Activated T-cell treated with anti-CD3 and anti-CD28 coated beads, Interleukin-2, amount 50 U/mL, for 1 hour (primary cell): ENCODE results near the gene VDAC1.

Experiments used
- DNase-seq: peaks from one replicate; pipeline ENCODE4 v3.0.0-alpha.2; 2020

VDAC1 gene

DNA sequence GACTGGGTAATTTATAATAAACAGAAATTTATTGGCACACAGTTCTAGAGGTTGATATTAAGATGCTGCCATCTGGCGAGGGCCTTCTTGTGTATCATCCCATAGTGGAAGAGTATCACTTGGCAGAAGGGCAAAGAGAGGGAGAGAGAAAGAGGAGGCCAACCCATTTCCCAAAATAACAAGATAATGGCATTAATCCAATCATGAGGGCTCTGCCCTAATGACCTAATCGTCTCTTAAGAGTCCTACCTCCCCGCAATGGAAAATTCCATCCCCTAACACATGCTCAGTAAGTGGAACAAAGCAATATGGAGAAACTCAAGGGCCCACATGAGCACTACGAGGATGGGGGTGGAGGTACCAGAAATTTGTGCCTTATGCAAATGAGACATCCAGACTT, 17.6 kb upstream of the VDAC1 start:
- DNase-seq = no peak

GRCh38 chr5:134020188-134020587, 15.4 kb upstream of the VDAC1 start:
- no peak for DNase-seq

DNA sequence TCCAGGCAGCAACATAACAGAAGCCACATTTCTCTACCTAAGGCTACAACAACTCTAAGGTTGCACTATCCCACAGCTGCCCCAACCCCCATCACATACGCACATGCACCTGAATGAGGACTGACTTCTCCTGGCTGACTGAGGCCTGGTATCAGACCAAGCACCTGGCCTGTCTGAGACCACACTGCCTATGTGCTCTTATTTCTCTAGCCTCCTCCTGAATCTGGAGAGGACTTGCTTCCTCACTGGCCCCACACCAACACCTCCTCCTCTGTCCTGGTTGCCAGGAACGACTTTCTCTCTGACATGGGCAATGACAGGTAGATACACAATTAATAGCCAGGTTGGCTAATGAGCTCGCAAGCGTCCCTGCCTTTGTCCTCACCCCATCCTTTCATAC, 14.9 kb upstream of the VDAC1 start:
- DNase-seq = no peak

DNA sequence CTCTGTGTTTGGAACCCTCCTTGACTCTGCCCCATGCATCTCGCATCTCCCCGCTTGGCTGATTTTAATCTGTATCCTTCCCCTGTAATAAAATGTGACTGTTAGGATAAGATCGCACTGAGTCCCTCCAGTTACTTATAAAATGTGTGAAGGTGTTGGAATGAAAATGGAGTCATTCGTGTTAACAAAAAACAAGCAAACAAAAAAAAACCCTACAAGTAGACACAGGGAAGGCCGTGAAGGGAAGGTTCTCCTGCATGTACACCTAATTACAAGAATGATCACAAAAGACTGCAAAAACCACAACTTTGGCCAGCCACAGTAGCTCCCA, 14.2 kb upstream of the VDAC1 start:
- no peak for DNase-seq

GRCh38 chr5:134018154-134018985, 13.6 kb upstream of the VDAC1 start:
- no peak for DNase-seq

DNA sequence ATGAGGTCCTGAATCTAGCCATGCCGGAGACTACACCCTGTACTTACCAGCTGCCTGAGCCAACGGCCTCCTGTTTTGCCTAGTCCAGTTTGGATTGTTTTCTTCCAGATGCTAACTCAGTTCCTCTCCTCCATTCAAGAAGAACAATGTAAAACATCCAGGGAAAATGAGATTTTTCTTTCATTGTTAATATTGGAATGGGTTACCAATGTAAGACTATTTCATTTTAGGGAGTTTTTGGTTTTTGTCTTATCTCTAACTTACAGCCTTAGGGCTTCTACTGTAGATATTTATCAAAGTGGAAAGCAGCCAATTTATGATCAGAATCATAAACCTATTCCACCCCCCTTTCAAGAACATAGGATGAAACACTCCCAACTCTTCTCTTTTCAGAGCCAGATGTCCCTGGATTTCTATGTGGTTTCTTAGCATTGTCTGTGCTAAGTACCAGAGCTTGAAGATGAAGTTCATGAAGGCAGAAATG, 3.5 kb upstream of the VDAC1 start:
- no peak for DNase-seq

DNA sequence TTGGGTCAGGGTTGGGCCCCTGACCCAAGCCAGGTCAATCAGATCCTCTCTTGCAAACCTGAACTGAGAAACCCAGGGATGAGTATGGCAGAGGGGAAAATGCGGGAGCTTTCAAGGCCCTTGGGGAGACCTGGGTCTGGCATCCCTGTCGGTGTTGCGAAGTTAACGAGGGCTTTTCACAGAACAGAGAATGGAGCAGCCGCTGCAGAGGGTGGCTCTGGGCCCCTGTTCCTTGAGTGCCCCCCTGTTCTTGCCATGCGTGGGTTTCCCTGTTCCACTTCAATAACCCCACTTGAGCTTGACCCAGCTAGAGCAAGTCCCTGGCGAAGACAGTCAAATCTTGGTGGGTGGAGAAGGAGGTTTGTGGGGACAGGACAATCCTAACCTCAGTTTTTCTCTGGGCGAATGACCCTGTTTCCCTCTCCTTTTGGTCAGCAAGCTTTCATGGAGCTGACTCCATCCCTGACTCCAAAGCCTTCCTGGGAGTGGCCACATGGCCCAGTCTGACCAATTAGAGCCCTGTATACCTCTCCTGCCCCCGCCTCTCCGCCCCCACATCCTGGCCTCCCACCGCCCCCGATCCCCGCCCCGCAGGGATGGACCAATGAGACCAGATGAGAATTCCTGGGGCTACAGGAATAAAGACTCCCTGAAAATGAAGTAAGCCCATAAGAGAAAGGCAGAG, 2.9 kb upstream of the VDAC1 start:
- no peak for DNase-seq

GRCh38 chr5:134006115-134006514, 1.3 kb upstream of the VDAC1 start:
- no peak for DNase-seq

DNA sequence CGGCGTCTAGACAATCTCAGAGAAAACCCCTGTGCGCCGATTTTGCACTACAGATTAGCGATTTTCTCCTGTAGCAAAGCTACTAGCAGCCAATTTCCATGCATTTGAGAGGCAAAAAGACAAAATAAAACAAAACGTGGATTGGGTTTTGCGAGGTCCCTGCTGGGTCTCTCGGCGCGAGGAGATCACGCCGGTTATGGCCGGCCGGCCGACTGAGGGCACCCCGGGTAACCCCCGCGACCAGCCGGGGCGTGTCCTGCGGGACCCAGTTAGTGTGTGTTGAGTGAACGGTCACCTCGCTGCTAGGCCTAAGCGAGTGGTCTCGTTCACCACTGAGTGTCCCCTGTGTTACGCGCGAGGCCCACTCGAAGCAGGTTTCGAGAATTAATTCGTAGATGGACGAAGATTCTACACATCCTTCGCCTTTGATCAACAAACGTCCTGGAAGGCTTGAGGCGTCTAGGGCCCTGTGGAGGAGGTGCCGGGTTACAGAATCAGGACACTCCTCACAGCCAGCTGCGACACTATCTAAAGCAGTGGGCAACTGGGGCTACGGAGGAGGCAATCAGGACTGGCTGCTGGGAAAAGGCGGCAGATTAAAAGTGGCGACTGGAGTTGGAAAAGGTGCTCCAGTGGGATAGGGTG, 764 bp upstream of the VDAC1 start:
- DNase-seq = no peak

GRCh38 chr5:134003817-134004625, 754 bp downstream of the VDAC1 start:
- DNase-seq = peak; percentile 49

DNA sequence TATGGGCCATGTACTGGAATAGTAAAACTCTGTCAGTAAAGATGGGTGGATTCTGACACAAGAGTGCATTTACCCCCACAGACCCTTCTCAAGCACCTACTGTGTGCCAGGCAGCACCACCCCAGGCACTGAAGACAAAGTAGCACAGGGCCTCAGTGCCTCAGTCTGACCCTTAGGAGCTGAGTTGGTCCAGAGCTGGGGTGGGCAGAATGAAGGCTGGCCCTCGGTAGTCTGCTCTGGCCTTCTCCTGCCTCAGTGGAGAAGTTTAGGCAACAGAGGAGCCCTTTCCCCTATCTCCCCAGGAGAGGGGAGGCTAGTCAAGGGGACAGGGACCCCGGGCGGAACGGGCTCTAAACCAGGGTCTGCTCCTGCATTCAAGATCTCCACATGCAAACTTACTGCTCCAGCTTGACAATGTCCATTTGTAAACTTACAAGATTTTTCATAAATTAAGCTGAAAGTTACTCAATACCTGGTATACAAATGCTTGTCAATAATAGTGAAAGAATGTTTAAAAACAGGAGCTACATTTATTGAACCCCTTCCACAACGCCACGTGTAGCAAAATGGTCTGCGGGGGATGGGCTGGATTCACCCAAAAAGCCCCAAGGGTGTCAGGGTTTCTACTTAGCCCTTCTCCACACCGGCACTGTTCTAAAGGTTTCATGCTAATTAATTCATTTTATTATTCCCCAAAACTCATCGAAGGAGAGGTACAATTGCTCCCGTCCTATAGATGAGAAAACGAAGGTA, 1.5 kb downstream of the VDAC1 start:
- no peak for DNase-seq

DNA sequence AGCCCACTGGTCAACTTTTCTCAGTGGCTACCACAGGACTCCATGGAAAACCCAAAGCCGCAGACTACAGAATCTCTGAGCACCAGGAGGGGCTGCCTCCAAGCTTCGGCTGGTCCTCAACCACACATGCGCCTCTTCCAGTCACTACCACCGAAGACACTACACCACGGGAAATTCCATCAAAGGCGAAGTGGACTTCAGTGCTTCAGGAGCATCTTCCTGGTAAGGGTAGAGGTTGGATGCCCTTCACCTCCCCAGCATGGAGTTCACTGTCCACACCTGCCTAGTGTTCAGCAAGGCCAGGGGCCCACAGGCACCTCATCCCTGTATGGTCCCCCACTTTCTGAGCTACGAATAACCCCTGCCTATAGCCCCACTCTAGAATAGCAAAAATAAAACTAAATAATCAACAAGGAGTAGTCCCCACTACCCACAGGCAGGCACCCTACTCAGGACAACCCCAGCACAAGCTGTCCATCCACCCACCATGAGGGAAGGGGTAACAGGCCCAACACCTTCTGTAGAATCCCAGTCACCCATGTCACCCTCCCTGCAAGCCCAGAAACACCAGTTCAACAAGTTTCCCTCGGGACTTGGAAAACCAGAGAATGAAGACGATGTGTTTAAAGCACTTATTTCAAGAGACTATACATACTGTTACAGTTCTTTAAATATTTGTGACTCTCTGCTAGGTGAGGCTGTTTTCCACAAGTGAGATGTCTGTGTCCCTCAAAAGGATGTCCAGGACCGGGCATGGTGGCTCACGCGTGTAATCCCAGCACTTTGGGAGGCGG, 2.6 kb downstream of the VDAC1 start:
- DNase-seq = no peak

DNA sequence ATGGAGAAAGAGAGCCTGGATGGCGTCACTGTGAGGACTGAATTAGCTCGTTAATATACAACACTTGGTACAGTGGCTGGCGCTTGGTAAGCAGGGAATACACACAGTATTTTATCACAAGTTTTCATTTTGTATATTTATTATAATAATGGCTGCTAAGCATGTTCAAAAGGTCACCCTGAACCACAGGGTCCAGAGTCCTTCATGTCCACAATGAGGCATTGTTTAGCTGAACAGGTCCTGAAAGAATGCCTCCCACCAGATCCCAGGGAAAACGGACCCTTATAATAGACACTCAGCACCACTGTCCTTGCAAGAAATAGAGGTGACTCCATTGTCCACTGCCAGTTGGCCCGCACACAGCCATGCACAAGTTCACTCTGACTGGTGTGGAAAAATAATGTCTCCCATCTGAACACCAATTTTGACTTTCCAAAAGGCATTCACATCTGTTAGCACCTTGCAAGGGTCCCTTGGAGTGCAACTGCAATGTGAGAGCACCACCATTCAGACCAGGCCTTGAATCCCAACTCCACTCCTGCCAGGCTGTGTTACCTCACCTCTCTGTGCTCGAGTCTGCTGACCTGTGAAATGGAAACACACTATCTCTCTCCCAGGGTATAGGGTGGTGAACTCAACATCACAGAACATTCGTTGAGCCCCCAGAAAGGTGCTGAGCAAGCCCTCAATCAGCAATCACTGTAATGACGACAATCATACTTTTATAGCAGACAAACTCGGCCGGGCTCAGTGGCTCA, 3.9 kb downstream of the VDAC1 start:
- DNase-seq = no peak

GRCh38 chr5:134000091-134000511, 4.7 kb downstream of the VDAC1 start:
- DNase-seq = no peak

DNA sequence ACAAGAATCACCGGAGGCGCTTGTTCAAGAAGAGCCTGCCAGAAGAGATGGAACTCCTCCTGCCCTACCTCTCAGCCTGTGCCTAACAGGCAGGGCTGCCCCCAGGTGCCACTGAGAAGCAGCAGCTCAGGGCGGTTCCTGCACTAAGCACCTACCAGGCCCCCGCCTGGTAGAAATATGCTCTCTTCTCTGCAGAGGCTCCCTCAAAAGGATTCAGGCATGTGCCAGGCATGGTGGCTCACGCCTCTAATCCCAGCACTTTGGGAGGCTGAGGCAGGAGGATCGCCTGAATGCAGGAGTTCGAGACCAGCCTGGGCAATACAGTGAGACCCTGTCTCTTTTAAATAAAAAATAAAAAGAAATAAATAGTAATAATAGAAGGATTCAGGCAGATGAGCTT, 6.0 kb downstream of the VDAC1 start:
- DNase-seq = no peak

- DNase-seq = no peak
Observed at GRCh38 chr5:133998042-133998441, 6.7 kb downstream of the VDAC1 start.

DNA sequence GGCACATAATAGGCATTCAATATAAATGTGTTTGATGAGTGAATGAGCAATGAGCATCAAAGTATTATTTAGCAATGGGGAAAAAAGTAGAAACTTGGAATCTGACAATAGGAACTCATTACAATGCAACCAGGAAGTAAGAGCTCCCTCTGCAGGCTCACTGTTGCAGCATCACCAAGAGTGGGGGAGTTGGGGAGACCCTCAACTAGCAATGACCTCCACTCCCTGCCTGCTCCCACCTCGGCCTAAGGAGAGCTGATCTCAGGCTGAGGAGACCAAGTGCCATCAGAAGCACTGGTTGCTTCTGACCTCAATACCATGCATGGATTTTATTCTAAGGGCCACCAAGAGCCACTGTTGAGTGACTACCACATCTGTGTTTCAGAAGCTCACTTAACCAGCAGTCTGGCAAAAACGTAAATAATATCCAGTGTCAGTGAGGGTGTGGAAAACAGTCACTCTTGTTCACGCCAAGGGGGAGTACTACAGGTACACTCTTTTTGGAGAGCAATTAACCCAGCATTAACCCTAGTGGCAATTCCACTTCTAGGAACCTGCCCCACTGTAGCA, 8.0 kb downstream of the VDAC1 start:
- no peak for DNase-seq

DNA sequence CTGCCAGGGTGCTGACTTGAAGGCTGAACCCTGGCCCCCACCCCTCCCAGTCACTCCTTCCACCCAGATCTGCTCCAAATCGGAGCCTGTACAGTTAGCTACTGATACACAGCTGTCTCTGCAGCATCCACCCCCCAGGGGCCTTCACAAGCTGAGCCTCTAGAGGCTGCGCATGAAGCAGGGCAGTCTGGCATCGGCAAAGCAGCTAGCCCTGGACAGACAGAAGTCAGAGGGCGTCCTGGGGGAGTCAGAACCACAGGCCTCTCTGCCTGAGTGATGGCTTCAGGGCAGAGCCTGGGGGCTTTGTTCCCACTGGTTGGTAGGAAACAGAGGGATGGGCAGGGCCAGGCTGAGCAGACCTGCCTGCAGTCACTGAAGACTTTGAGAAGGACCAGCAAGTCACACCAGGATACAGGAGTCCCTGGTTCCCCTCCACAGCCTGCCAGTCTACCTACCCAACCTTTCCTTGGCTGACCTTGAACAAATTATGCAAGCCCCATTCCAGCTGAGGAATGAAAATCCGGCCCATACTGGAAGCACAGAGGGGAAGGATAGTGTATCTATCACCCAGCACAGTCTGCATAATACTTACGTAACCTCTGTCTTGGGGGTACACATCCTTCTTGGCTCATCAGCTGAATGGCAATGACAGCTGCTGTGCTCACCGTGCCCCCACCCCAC, 8.8 kb downstream of the VDAC1 start:
- DNase-seq = no peak

DNA sequence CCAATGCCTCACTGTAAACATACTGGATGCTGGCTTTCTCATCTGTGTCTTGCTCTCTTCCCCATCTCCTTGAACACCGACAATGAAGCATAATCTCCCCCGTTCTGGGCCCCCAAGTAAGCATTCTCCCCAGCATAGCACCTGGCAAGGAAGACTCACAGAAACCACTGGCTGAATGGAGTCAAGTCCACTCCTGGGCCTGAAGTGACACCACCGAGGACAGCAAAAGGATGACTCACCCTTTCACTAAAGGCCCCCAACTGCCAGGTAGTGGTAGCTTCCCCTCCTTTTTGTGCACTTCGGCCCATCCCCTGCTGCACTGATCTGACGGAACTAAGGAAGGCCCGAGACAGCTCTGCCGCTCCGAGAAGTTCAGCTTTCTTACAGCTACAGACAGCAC, 9.4 kb downstream of the VDAC1 start:
- DNase-seq = no peak

DNA sequence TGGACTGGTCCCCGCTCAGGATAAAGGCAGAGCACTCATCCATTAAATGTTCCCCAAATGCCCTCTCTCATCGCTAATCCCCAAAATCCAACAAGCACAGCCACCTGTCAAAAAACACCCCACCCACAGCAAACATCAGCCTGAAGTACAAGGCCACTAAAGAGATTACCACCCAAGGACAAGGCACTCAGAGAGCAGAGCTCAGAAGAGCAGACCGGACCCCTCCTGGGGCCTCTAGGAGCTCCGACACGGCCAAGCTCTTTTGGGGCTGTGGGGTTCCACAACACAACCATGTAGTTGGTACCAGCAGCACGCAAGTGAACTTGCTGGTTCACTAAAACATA, 9.8 kb downstream of the VDAC1 start:
- DNase-seq = no peak
